IMR-90 (cell line): ENCODE results near the gene PPM1L.

Experiments
- FOS ChIP-seq: fragments of 150-350 bp; IDR thresholded peaks from 2 replicates; pipeline ENCODE4 v1.6.1; 2016; ENCODE audit warnings: low read depth, low read length
- MAFK ChIP-seq: IDR thresholded peaks from 2 replicates; pipeline ENCODE4 v1.6.1; 2012; ENCODE audit warnings: low read depth, low read length, improper control_type of control experiment
- MXI1 ChIP-seq: IDR thresholded peaks from 2 replicates; pipeline ENCODE4 v1.6.1; 2012; ENCODE audit warnings: low read depth, mild to moderate bottlenecking, low read length, moderate library complexity, borderline replicate concordance
- NFE2L2 ChIP-seq: fragments of 150-350 bp; IDR thresholded peaks from 2 replicates; pipeline ENCODE4 v1.6.1; 2016; ENCODE audit warnings: low read depth, mild to moderate bottlenecking, low read length
- POLR2A ChIP-seq: IDR thresholded peaks from 2 replicates; pipeline ENCODE4 v1.6.1; 2012; ENCODE audit warnings: mild to moderate bottlenecking, low read depth, low read length
- RAD21 ChIP-seq: IDR thresholded peaks from 2 replicates; pipeline ENCODE4 v1.6.1; 2012; ENCODE audit warnings: low read length, improper control_type of control experiment
- SMC3 ChIP-seq: fragments of 150-350 bp; IDR thresholded peaks from 2 replicates; pipeline ENCODE4 v1.6.1; 2016; ENCODE audit warnings: low read depth, mild to moderate bottlenecking, antibody characterized with exemption, low read length, moderate library complexity
- TF ChIP-seq, protein P1 (sequence below): conservative IDR thresholded peaks from 2 replicates; pipeline ENCODE4 v1.5.1; 2012; ENCODE audit warnings: mild to moderate bottlenecking, low read depth, low read length, improper control_type of control experiment

DNA sequence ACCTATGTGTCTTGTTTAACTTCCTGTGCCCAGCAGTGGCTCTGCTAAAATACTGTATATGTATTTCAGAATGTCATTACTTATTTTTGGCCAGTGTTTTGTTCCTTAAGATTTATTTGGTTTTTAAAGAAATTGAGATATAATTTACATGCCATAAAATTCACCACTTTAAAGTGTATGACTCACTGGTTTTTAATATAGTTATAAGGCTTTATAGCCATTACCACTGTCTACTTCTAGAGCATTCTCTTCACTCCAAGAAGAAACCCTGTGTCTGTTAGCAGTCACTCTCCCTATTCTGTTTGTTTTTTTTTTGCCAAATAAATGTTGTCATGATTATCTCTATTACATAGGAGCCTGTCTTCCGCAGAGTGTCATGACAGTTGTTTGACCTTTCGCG, 25.8 kb downstream of the PPM1L start:
- TF ChIP-seq RAD21 (no peak), MXI1 (no peak), POLR2A (no peak), FOS (no peak), SMC3 (no peak), MAFK (no peak), NFE2L2 (no peak)
- TF ChIP-seq, protein P1, sequence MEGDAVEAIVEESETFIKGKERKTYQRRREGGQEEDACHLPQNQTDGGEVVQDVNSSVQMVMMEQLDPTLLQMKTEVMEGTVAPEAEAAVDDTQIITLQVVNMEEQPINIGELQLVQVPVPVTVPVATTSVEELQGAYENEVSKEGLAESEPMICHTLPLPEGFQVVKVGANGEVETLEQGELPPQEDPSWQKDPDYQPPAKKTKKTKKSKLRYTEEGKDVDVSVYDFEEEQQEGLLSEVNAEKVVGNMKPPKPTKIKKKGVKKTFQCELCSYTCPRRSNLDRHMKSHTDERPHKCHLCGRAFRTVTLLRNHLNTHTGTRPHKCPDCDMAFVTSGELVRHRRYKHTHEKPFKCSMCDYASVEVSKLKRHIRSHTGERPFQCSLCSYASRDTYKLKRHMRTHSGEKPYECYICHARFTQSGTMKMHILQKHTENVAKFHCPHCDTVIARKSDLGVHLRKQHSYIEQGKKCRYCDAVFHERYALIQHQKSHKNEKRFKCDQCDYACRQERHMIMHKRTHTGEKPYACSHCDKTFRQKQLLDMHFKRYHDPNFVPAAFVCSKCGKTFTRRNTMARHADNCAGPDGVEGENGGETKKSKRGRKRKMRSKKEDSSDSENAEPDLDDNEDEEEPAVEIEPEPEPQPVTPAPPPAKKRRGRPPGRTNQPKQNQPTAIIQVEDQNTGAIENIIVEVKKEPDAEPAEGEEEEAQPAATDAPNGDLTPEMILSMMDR: no peak
